ENCODE data around the gene RAD51B. TPM values are rescaled to one million over a fixed set of nuclear protein-coding genes. Genes with fewer than 3 reads are reported as not detected.
A peak's percentile ranks its signal among the peaks of the same experiment; 100 is the strongest.

The RAD51B gene
- polyA plus RNA-seq, 3 donors: 3.6 to 11.6 (median 9.4) TPM

GRCh38 chr14:68568907-68569897, 749.6 kb downstream of the RAD51B start:
- intact Hi-C loops (cut with micrococcal nuclease): loop anchor here (10.0 kb wide), 2 partner anchors 46 to 304 kb away; no protein-coding TSS in a partner anchor
- H3K79me2 ChIP-seq (ENCODE audit: insufficient read depth, low read length): no peaks in the 10 kb centered on the region
- peaks cover 20 to 26% of the 10 kb centered on the region in 2 donors for H3K4me1 ChIP-seq (ENCODE audit: control insufficient read depth in 1 of 2, insufficient read depth in 2 of 2, low read length in 2 of 2)
- no peak overlapping the region for H3K4me2 ChIP-seq (replicated peaks; ENCODE audit: extremely low read depth, low read length, poor library complexity, severe bottlenecking)
- H3K36me3 ChIP-seq (replicated peaks in 1 of 2; ENCODE audit: control insufficient read depth in 1 of 2, insufficient read depth in 2 of 2, low read length in 2 of 2): no peaks in the 10 kb centered on the region
- Mint-ChIP-seq H3K27ac (peak overlapping the region in 4 of 7 donors; percentile 1 to 82 (median 64)), H3K9me3 (peaks cover 0 to 4% (median 2%) of the 10 kb centered on the region in 7 donors), H3K4me1 (peaks cover 22% of the 10 kb centered on the region), H3K27me3 (ENCODE audit: low read depth in 3 of 3) (peaks cover 0 to 7% (median 2%) of the 10 kb centered on the region in 3 donors), H3K4me3 (no peak overlapping the region), H3K36me3 (peaks cover 3 to 6% of the 10 kb centered on the region in 2 donors)
- H3K9ac ChIP-seq (ENCODE audit: insufficient read depth, low read length, poor library complexity, severe bottlenecking): no peak overlapping the region
- no peak overlapping the region for H3K27ac ChIP-seq (ENCODE audit: low read depth in 1 of 2, low read length in 2 of 2)
- H2AFZ ChIP-seq (ENCODE audit: insufficient read depth, low read depth, low read length, poor library complexity, severe bottlenecking): no peak overlapping the region
- WGBS (ENCODE audit: insufficient coverage): 92% methylated on average over 10 of the region's 13 CpGs
- no peak overlapping the region for H3K4me3 ChIP-seq (replicated peaks in 1 of 3; ENCODE audit: low read depth in 2 of 3, low read length in 3 of 3)
- no peak for TF ChIP-seq CTCF (IDR thresholded peaks at IDR 0.05)
- peak; percentile 20 to 58 (median 21) for DNase-seq
- no peaks in the 10 kb centered on the region for H3K27me3 ChIP-seq (ENCODE audit: control insufficient read depth in 2 of 2, insufficient read depth in 2 of 2, low read length in 2 of 2)
- H3K9me3 ChIP-seq (replicated peaks in 1 of 2; ENCODE audit: control insufficient read depth in 1 of 2, insufficient read depth in 1 of 2, low read length in 2 of 2): no peaks in the 10 kb centered on the region
- H4K20me1 ChIP-seq (ENCODE audit: insufficient read depth, low read length): no peaks in the 10 kb centered on the region

GRCh38 chr14:68569970-68570409, 750.4 kb downstream of the RAD51B start:
- WGBS (ENCODE audit: insufficient coverage): 98% methylated on average over 4 of the region's 4 CpGs
- H3K79me2 ChIP-seq (ENCODE audit: insufficient read depth, low read length): no peaks in the 10 kb centered on the region

More at GRCh38 chr14:68569970-68570409, 750.4 kb downstream of the RAD51B start:
- H3K36me3 ChIP-seq (replicated peaks in 1 of 2; ENCODE audit: control insufficient read depth in 1 of 2, insufficient read depth in 2 of 2, low read length in 2 of 2): no peaks in the 10 kb centered on the region
- no peak for DNase-seq
- no peak overlapping the region for H3K4me3 ChIP-seq (replicated peaks in 1 of 3; ENCODE audit: low read depth in 2 of 3, low read length in 3 of 3)
- H3K9me3 ChIP-seq (replicated peaks in 1 of 2; ENCODE audit: control insufficient read depth in 1 of 2, insufficient read depth in 1 of 2, low read length in 2 of 2): no peaks in the 10 kb centered on the region
- H3K4me2 ChIP-seq (replicated peaks; ENCODE audit: extremely low read depth, low read length, poor library complexity, severe bottlenecking): no peak overlapping the region
- H3K4me3 Mint-ChIP-seq: no peak overlapping the region
- H3K9me3 Mint-ChIP-seq: peaks cover 0 to 4% (median 2%) of the 10 kb centered on the region in 7 donors
- H3K36me3 Mint-ChIP-seq: peaks cover 3% of the 10 kb centered on the region in 2 donors
- peaks cover 0 to 4% (median 2%) of the 10 kb centered on the region in 3 donors for H3K27me3 Mint-ChIP-seq (ENCODE audit: low read depth in 3 of 3)
- no peak overlapping the region for H3K9ac ChIP-seq (ENCODE audit: insufficient read depth, low read length, poor library complexity, severe bottlenecking)
- intact Hi-C loops (cut with micrococcal nuclease): loop anchor here (10.0 kb wide), 2 partner anchors 45 to 305 kb away; no protein-coding TSS in a partner anchor
- H3K27ac ChIP-seq (ENCODE audit: low read depth in 1 of 2, low read length in 2 of 2): no peak overlapping the region
- no peaks in the 10 kb centered on the region for H3K27me3 ChIP-seq (ENCODE audit: control insufficient read depth in 2 of 2, insufficient read depth in 2 of 2, low read length in 2 of 2)
- H3K27ac Mint-ChIP-seq: no peak overlapping the region
- TF ChIP-seq CTCF (IDR thresholded peaks at IDR 0.05): no peak
- no peak overlapping the region for H2AFZ ChIP-seq (ENCODE audit: insufficient read depth, low read depth, low read length, poor library complexity, severe bottlenecking)
- peaks cover 25 to 31% of the 10 kb centered on the region in 2 donors for H3K4me1 ChIP-seq (ENCODE audit: control insufficient read depth in 1 of 2, insufficient read depth in 2 of 2, low read length in 2 of 2)
- peaks cover 28% of the 10 kb centered on the region for H3K4me1 Mint-ChIP-seq
- H4K20me1 ChIP-seq (ENCODE audit: insufficient read depth, low read length): no peaks in the 10 kb centered on the region
